Measurements from ENCODE around the gene ZNF598. TPM values are rescaled to one million over a fixed set of nuclear protein-coding genes. Genes with fewer than 3 reads are reported as not detected.
A peak's percentile ranks its signal among the peaks of the same experiment; 100 is the strongest.

The ZNF598 gene
- total RNA-seq, 1 experiment from 2014 or later: 57.4 TPM

DNA sequence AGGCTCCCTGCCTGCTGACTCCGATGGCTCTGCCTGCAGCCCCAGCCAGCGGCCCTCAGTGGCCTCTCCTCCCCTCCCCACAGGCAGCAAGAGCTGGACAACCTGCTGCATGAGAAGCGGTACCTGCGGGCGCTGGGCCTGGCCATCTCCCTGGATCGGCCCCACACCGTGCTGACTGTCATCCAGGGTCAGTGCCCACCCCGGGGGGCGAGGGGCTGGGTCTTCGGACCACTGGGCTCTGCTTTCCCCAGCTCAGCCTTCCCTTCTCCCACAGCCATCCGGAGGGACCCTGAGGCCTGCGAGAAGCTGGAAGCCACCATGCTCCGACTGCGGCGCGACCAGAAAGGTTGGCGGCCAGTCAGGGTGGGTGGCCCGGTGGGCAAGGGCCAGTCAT is 31.7 kb downstream of the ZNF598 start (continued):
- TF ChIP-seq, protein P1, sequence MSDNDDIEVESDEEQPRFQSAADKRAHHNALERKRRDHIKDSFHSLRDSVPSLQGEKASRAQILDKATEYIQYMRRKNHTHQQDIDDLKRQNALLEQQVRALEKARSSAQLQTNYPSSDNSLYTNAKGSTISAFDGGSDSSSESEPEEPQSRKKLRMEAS (IDR thresholded peaks at IDR 0.05): no peak
- TF ChIP-seq ELF1 (IDR thresholded peaks at IDR 0.05; ENCODE audit: borderline replicate concordance, low read depth): no peak
- no peak for TF ChIP-seq RAD21 (IDR thresholded peaks at IDR 0.05; ENCODE audit: low read depth)

DNA sequence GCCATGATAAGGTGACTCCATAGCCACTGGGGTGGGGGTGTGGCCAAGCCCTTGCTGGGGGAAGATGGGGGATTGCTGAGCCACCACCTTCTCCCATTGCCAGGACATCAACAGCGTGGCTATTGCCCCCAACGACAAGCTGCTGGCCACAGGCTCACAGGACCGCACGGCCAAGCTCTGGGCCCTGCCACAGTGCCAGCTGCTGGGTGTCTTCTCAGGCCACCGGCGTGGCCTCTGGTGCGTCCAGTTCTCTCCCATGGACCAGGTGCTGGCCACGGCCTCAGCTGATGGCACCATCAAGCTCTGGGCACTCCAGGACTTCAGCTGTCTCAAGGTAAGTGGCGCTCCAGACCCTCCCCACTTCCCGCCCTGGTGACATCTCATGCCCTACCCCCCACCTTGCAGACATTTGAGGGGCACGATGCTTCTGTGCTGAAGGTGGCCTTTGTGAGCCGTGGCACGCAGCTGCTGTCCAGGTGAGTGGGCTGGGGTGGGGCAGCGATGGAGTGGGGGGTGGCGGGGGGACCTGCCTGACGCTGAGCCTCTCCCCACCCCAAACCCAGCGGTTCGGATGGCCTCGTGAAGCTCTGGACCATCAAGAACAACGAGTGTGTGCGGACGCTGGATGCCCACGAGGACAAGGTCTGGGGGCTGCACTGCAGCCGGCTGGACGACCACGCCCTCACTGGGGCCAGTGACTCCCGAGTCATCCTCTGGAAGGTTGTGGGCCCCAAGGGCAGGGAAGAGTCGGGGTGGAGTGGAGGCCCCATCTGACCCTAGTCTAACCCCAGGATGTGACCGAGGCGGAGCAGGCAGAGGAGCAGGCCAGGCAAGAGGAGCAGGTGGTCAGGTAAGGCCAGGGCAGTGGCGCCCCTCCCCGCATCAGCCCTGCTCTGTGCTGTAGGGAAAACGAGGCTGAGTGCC is 32.4 kb downstream of the ZNF598 start:
- H2AFZ ChIP-seq (ENCODE audit: low read depth, low read length, poor library complexity, severe bottlenecking): no peak overlapping the region
- H3K27me3 ChIP-seq (ENCODE audit: insufficient read depth, low read length): no peaks in the 10 kb centered on the region
- H3K4me1 ChIP-seq (ENCODE audit: control insufficient read depth in 1 of 2, insufficient read depth in 2 of 2, low read length in 2 of 2): peaks cover 37 to 59% of the 10 kb centered on the region in 2 experiments
- CTCF ChIA-PET: interaction anchor here (1.4 kb wide), 1 partner anchor 27 kb away, joined by 5 read pairs; no protein-coding TSS in a partner anchor
- H3K9me3 ChIP-seq (ENCODE audit: control insufficient read depth in 1 of 2, insufficient read depth in 1 of 2, low read depth in 1 of 2, low read length in 2 of 2): no peaks in the 10 kb centered on the region
- DNase-seq (ENCODE audit: low read depth, low spot score): no peak
- H3K4me3 ChIP-seq (replicated peaks in 1 of 2; ENCODE audit: low read depth in 1 of 2, low read length in 2 of 2): no peak overlapping the region
- no peaks in the 10 kb centered on the region for H4K20me1 ChIP-seq (ENCODE audit: insufficient read depth)
- H3K27ac ChIP-seq (ENCODE audit: low read depth, low read length): peak overlapping the region; percentile 88; the same call in 1 of the 2 replicates
- H3K79me2 ChIP-seq (ENCODE audit: insufficient read depth, low read length): peaks cover 28% of the 10 kb centered on the region
- no peak overlapping the region for H3K9ac ChIP-seq (ENCODE audit: low read length)
- peaks cover 0 to 41% of the 10 kb centered on the region in 2 experiments; a peak in 2 of 4 replicates for H3K36me3 ChIP-seq (ENCODE audit: control insufficient read depth in 1 of 2, insufficient read depth in 2 of 2, low read length in 2 of 2)
- no peak overlapping the region for H3K4me2 ChIP-seq (ENCODE audit: low read length)
- RAD21 ChIA-PET (ENCODE audit: low non-redundant PET in 1 of 2, low total read pairs in 2 of 2, uncharacterized antibody in 2 of 2, unreplicated experiment in 2 of 2): interaction anchor here in 1 of 2 experiments (0.6 kb wide), 1 partner anchor 13 kb away, joined by 6 read pairs; the partner anchor contains the start of gene RPS2
- no peak for ATAC-seq
- intact Hi-C loops (cut with micrococcal nuclease): no loop called here
- H3K9me2 ChIP-seq (ENCODE audit: insufficient read depth): no peaks in the 10 kb centered on the region
- TF ChIP-seq POLR2AphosphoS5 (IDR thresholded peaks at IDR 0.05; ENCODE audit: low read depth, low read length): peak; percentile 29; the same call in 1 of the 2 replicates
- TF ChIP-seq, protein P1 (IDR thresholded peaks at IDR 0.05): no peak
- no peak for TF ChIP-seq SRF (IDR thresholded peaks at IDR 0.05; ENCODE audit: low read depth)
- TF ChIP-seq, protein P2, sequence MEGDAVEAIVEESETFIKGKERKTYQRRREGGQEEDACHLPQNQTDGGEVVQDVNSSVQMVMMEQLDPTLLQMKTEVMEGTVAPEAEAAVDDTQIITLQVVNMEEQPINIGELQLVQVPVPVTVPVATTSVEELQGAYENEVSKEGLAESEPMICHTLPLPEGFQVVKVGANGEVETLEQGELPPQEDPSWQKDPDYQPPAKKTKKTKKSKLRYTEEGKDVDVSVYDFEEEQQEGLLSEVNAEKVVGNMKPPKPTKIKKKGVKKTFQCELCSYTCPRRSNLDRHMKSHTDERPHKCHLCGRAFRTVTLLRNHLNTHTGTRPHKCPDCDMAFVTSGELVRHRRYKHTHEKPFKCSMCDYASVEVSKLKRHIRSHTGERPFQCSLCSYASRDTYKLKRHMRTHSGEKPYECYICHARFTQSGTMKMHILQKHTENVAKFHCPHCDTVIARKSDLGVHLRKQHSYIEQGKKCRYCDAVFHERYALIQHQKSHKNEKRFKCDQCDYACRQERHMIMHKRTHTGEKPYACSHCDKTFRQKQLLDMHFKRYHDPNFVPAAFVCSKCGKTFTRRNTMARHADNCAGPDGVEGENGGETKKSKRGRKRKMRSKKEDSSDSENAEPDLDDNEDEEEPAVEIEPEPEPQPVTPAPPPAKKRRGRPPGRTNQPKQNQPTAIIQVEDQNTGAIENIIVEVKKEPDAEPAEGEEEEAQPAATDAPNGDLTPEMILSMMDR (IDR thresholded peaks at IDR 0.05 in 2 of 3, conservative IDR thresholded peaks at IDR 0.05 in 1 of 3; ENCODE audit: borderline replicate concordance in 1 of 3, insufficient read depth in 1 of 3, low read depth in 2 of 3, low read length in 2 of 3): no peak
- no TSS peak for BruUV-seq (replicated peaks)
- POLR2A ChIA-PET: interaction anchor here (3.3 to 12.5 kb wide), 2 partner anchors 11 to 17 kb away, joined by 14 to 104 read pairs; partner anchors contain the start of genes NDUFB10, RNF151 and RPS2
